EH (cell line): ENCODE measurements around the gene UVRAG.
A peak's percentile ranks its signal among the peaks of the same experiment; 100 is the strongest.
"Not testable (repeated sequence)": the region's sequence is repeated elsewhere in the genome, so short reads cannot be mapped to it uniquely, and the experiment has no call there.

ENCODE experiments used
- DNase-seq: peaks from one replicate; pipeline ENCODE4 v3.0.0-alpha.2; 2015; ENCODE audit warnings: low read depth

The UVRAG gene

DNA sequence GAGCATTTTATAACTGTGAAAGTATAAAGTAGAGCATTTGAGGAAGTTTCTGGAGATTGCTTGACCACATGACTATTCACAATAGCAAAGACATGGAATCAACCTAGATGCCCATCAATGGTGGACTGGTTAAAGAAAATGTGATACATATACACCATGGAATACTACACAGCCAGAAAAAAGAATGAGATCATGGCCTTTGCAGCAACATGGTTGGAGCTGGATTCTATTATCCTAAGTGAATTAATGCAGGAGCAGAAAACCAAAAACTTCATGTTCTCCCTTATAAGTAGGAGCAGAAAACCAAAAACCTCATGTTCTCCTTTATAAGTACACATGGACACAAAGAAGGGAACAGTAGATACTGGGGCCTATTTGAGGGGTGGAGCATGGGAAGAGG lies 30.3 kb downstream of the UVRAG start:
- DNase-seq, result no peak

DNA sequence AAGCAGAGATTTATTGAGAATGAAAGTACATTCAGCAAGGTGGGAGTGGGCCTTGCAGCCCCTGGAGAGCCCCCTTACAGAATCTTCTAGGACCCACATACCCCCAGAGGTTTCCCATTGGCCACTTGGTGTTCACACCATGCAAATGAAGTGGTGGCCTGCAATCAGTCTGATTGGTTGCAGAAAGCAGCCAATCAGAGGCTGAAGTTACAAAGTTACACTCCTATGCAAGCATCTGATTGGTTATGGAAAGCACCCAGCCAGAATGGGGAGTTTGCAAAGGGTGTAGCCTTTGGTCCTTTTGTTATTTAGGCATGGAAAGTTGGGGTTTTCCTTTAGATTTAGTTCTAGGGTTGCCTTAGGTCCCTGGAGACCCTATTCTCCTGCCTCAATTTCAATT lies 34.9 kb downstream of the UVRAG start:
- no peak for DNase-seq

DNA sequence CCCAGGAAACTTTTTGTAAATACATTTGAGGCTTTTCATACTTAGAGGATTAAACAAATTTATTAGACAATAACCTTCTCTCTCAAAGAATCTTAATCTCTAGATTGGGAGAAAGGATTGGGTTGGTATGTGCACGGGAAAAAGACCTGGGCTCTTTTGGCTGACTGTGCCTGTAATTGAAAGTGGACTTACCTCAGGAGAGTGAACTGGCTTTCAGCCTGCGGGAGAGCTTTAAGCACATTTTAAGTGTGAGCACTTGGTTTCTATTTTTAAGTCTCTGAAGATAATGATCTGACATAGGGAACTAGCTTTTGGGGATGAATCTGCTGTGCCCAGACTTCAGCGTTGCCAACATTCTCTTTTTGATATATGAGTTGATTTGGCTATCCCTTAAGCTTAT lies 35.8 kb downstream of the UVRAG start:
- DNase-seq, result peak; percentile 42

DNA sequence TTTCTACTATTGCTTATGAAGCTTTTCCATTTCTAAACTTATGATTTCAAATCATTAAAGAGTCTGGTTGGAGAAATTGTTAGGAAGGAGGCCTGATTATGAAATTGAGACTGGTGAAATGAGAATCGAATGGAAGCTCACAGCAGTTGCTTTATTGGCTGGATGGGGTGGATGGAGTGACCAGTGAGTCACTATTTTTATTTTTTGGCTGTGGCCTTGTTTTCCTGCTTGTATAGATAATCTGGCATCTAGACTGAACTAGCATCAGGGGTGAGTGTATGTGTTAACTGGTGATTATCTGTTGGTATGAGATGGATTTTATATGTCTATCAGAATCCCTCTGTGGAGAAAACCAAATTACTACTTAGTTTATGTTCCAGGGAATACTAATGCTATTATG lies 36.2 kb downstream of the UVRAG start:
- peak; percentile 47 for DNase-seq

DNA sequence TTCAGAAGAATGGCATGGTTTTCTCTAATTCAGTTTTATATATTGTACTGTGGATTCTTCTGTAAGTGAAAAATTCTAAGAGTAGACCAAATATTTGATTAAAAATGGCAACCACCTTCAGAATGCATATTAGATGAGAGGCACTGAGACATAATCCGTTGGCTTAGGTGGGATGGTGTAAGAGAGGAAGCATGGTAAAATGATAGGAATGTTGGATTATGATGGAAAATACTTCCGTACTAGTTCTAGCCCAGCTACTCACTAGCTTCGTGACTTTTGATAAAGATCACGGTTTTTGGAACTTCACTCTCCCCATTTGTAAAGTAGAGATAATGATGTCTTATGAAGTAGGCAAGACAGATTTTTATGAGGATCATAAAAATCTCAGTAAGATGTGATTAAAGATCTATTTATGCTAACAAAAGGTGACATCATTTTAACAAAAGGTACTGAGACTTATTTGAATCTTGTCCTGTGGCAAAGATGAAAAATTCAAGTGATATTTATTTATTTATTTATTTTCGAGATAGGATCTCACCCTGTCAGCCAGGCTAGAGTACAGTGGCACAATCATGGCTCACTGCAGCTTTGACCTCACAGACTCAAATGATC lies 37.5 kb downstream of the UVRAG start:
- peak; percentile 41 for DNase-seq

DNA sequence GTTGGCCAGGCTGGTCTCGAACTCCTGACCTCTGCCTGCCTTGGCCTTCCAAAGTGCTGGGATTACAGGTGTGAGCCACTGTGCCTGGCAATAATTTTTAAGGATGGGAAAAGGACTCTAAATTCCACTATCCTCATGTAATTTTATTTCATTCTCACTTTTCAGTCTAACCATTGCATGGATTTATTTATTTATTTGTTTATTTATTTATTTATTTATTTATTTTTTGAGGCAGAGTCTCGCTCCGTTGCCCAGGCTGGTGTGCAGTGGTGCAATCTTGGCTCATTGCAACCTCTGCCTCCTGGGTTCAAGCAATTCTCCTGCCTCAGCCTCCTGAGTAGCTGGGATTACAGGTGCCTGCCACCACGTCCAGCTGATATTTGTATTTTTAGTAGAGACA lies 38.6 kb downstream of the UVRAG start:
- DNase-seq, result not testable (repeated sequence)

DNA sequence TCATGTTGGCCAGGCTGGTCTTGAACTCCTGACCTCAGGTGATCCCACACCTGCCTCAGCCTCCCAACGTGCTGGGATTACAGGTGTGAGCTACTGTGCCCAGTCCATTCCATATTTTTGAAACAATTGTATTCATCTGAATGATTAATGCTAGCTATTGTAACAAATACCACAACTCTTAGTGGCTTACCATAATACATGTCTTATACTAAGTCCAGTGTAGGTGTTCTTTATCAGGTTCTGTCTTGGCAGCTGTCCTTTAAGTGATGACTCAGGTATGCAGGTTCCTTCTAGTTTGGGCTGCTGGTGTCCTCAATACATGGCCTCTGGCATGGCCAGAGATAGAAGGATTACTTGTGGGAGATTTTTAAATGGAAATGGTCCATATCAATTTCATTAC lies 39.0 kb downstream of the UVRAG start:
- no peak for DNase-seq

DNA sequence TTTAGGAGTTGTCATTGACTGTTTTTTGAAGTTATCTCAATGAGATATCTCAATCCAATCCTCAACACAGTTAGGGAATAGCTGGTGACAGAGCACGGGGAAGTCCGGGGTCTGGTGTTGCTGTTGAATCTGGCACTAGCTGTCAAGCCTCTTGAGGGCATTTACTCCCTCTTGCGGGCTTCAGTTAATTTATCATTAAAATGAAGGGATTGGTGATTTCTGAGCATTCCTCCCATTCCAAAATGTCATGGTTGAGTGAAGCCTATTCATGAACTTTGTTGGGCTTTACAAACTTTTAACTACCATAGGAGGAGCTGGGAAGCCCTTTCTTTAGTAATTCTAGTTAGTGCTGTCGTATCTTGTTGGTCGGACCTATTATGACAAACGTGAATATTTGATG lies 40.2 kb downstream of the UVRAG start:
- DNase-seq, result no peak

DNA sequence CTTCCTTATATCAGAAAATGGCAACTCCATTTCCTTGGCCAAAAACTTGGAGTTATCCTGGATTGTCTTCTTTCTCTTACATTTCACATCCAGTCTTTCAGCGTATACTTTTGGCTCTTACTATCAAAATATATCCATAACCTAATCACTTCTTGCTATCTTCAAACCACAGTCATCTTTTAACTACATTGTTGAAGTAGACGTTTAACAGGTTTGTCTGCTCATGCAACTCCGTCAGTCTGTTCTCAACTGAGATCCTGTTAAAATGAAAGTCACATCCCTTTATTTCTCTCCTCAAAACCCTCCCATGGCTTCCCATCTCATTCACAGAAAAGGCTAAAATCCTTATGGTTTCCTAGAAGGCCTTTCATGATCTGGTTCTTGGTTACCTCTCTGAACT lies 41.9 kb downstream of the UVRAG start:
- no peak for DNase-seq

DNA sequence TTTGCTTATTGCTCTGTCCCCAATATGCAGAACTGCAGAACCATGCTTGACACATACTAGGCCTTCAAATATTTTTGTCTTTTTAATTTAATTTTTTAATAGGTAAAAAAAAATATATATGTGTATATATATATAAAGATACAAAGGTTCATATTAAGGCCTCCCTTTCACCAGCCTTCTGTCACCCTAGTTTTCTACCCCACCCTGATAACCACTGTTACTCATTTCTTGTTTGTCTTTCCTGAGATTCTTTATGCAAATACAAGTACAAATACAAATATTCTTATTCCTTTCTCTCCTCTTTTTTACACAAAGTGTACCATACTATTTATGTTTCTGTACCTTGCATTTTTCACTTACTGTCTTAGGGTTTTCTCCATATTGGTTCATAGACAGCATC lies 43.0 kb downstream of the UVRAG start:
- DNase-seq, result no peak

DNA sequence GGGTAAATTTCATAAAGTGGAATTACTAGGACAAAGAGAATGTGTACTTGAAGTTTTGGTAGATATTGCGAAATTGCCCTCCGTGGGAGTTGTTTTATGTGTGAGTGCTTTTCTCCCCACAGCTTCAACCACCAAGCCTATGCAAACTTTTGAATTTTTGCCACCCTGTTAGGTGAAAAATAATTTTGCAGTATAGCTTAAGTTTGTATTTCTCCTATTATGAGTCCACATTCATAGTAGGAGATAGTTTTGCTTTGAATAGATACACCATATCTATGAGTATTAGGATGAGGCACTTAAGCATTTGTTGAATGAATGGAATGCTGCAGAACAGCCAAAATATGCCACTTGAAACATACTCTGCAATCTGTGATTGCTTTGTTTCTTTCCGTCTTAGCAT lies 43.6 kb downstream of the UVRAG start:
- peak; percentile 74 for DNase-seq

DNA sequence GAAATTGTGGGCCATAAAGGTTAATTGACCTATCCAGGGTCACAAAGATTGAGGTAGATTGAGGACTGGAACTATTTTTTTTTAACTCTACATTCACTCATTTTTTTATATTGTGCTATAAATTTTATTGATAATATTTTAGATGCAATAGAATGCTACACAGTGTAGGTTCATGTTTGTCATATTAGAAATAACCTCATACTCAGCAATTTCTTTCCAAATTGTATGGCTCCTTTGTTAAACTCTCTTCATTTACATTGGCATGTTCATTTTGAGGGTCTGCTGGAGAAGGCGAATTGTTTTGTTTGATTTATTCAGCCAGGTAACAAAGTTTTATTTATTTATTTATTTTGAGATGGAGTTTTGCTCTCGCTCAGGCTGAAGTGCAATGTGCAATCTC lies 44.6 kb downstream of the UVRAG start:
- no peak for DNase-seq

DNA sequence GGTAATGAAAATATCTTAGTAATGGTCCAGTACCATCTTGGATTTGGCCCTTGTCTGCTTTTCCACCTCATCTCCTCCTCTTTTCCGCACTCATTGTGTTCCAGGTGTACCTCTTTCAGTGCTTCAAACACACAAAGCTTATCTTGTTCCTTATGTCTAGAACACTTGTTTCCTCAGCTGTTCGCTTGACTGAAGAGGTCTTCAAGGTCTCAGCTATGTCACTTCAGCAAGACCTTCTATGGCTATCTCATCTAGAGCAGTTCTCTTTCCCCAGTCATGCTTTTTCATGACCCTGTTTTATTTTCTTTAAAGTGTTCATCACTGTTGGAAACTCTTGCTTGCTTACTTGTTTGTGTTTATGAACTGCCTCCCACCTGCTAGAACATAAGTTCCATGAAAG lies 47.4 kb downstream of the UVRAG start:
- DNase-seq, result no peak

DNA sequence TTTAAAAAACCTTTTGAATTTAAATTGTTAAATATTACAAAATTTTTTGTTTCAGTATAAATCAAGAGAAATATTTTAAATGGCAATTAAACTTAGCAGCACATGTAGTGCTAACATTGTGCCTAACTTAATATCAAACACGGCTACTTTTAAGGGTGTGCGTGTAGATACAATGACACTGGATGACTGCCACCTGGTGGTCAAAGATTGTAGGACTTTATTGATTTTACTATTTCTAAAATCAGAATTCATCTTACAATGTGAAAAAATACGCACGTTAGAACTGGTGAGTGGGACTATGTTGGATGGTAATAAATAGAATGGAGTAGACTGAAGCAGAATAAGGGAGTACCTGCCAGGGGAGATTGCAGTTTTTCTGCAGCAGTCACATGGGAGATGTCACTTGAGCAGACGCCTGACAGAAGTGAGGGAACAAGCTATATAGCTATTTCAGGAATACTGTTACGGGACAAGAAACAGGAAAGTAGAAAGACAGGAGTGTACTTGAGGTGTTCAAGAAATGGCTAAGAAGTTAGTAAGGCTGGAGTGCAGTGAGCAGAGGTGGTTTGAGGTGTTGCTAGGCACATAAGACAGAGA lies 52.9 kb downstream of the UVRAG start:
- peak; percentile 57 for DNase-seq

DNA sequence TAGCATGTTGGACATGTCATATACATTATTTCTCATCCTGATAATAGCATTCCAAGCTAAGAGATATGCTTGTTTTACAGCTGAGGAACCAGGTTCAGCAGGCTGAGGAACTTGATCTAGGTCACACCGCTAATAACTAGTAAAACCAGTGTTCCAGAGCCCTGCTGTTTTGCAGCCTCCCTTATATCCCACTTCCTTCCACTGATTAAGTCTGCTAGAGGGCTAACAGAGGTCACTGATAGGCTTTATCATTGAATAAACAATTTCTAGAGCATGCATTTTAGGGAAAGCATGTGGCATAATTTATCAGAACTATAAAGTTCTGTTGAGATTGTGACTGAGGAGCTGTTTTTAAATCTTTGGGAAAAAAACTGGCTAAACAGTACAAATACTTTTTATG lies 54.0 kb downstream of the UVRAG start:
- no peak for DNase-seq

DNA sequence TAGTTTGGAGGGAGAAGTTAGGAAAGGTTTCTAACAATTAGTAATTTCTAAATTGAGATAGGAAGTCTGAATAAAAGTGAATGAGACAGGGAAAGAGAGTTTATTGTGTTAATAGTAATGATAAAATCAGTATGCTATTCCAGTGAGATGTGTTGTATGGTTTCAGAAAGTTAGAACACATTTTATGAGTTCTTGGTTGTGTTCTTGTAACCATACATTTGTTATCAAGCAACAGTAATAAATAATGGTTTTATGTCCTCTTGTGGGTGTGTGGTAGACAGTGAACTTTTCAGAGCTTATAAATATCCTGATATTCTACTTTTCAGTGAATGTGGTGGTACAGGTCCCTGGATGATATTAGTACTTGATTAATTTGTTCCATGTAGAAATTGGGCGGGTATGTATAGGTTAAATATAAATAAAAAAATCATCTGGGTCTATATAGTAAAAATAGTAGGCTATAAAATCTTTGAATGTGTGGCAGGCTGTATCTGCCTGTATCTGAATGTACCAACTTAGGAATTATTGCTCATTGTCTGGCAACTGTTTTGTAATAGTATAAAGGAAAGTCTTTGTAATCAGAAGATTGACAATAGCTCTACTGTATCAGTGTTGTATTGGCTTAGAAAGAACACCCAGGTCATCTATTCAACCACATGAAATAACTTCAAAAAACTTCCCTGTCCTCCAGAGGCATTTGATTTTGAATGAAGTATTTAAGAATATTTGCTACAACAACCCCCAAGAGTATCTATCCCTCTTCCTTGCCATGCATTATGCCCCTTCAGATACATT lies 54.8 kb downstream of the UVRAG start:
- DNase-seq, result no peak

DNA sequence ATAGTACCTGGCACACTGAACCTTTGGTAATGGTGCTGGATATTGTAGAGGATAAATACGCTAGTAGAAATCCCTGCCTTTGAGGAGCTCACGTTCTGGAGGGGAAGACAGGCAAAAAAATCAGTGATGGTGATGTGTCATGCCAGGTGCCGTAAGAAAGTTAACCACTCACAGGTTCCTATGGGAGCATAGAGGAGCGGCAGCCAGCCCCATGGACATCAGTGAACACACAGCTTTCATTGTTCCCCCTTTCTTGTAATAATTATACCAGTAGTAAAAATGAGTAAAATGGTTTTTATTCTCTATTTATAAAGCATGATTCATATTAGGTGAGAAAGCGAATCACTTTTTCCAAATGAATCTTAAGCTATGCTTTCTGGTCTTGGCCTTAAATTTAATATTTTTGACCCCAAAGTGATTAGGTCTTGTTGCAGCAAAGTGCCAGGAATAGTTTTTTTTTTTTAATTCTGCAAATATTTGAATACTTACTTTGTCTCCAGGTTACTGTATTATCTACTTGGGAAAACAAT lies 57.9 kb downstream of the UVRAG start:
- no peak for DNase-seq

DNA sequence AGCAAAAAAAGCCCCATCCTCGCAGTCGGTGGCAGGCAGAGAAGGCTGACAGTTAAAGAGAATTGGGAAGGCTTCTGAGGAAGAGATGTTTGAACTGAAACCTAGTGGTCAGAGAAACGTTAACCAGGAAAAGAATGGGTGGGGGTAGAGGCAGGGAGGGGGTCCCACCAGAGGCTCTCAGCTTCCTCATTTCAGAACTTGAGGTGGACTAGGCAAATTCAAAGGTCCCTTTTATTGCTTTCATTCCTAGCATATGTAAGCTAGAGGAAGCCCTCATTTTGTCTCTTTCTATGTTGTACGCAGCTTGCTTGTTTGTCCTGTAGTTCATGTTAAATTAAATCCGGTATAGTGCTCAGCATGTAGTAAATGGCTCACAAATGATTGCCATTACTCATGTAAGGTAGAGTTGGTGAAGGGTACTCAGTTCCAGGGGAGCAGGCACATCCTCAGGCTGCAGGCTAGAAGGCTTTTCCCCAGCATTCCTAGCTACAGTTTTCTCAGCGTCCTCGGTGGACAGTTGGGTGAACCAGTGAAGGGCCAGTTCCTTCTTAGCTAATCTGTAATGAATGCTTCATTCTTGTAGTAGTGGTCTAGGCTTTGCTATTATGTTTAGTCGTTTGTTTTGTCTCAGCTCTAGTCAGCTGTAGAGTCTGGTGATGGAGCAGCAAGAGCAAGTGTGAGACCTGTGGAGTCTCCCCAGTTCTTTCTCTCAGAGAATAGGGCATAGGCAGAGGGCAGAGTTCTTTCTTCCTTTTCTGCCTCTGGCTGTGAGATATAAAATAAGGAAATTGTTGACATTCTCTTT lies 58.6 kb downstream of the UVRAG start:
- no peak for DNase-seq

DNA sequence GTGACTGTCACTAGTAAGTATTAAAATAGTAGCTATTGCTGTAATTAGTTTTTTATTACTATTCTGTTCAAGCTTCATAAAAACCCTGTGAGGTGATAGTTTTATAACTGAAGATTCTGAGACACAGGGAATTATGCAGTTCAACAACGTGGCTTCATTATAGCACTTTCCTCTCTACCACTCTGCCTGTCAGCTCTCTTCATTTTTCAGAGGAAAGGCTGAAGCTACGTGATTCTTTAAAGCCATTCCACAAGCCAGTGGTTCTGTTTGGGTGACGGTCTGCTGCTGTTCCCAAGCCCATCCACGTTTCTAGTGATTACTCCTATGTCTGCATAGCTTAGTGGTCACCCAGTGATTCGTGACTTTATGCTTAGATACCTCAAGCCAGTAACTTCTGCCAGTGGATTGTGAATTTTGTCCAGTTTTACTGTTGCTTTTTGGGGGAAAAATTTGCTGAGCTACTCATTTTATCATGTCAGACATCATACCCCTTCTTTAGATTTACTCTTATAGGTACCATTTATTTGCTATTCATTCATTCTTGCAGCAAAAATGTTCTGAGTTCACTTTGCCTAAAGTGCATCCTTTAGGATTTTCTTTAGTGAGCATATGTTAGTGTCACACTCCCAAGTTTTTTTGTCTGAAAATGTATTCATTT lies 59.8 kb downstream of the UVRAG start:
- no peak for DNase-seq

DNA sequence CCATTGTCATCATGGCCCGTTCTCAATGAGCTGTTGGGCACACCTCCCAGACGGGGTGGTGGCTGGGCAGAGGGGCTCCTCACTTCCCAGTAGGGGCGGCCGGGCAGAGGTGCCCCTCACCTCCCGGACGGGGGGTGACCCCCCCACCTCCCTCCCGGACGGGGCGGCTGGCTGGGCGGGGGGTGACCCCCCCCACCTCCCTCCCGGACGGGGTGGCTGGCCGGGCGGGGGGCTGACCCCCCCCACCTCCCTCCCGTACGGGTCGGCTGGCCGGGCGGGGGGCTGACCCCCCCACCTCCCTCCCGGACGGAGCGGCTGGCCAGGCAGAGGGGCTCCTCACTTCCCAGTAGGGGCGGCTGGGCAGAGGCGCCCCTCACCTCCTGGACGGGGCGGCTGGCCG lies 62.3 kb downstream of the UVRAG start:
- DNase-seq, result not testable (repeated sequence)

DNA sequence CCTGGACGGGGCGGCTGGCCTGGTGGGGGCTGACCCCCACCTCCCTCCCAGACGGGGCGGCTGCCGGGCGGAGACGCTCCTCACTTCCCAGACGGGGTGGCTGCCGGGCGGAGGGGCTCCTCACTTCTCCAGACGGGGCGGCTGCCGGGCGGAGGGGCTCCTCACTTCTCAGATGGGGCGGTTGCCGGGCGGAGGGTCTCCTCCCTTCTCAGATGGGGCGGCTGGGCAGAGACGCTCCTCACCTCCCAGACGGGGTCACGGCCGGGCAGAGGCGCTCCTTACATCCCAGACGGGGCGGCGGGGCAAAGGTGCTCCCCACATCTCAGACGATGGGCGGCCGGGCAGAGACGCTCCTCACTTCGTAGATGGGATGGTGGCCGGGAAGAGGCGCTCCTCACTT lies 62.9 kb downstream of the UVRAG start:
- DNase-seq, result not testable (repeated sequence)

DNA sequence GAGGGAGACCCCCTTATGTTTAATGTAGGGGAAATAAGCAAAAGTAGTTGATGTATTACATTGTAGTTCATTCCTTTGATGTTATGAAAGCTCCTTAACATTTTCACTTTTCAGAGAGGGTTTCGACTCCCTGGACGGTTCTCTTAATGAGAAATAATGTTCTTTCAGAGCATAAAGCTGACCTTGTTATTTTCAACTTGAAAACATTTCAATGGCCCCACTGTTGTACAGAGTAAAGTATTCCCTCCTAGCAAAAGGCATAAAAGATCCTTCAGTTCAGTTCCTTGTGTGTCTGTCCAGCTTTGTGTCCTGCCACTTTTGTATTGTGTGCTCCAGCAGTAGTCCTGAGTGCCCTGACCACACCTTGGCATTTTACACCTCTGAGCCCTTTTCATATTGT lies 63.9 kb downstream of the UVRAG start:
- no peak for DNase-seq
